HG03060 (cell line): ENCODE results near the gene YIF1B.

Source experiments
- ATAC-seq: cut with Tn5 transposase; IDR thresholded peaks from one replicate; pipeline ENCODE4 v1.9.1; 2021; ENCODE audit warnings: low read depth, moderate number of reproducible peaks; ENCODE audit not compliant: unreplicated experiment

YIF1B gene

GRCh38 chr19:38307076-38307475, 8.7 kb downstream of the YIF1B start:
- ATAC-seq, result no peak

- ATAC-seq, result no peak
These were observed 9.5 kb downstream of the YIF1B start for GRCh38 chr19:38306236-38306635.

GRCh38 chr19:38304866-38305429, 10.8 kb downstream of the YIF1B start:
- ATAC-seq, result no peak

GRCh38 chr19:38304352-38304865, 11.3 kb downstream of the YIF1B start:
- no peak for ATAC-seq

GRCh38 chr19:38303517-38304351, 12.0 kb downstream of the YIF1B start, which contains the start of gene C19orf33:
TSS of gene C19orf33 (plus strand) at chr19:38304251. CDS start at chr19:38304262, 11 bp downstream.
- no peak for ATAC-seq

- no peak for ATAC-seq
These were observed 16.7 kb downstream of the YIF1B start for GRCh38 chr19:38298821-38299680.

- ATAC-seq, result no peak
These were observed 21.7 kb downstream of the YIF1B start for GRCh38 chr19:38294090-38294489.

GRCh38 chr19:38293281-38293680, 22.5 kb downstream of the YIF1B start:
- ATAC-seq, result no peak

- ATAC-seq, result no peak
These were observed 23.9 kb downstream of the YIF1B start for GRCh38 chr19:38291855-38292254.

- ATAC-seq, result no peak
These were observed 25.1 kb downstream of the YIF1B start for GRCh38 chr19:38290631-38291147.

- ATAC-seq, result no peak
These were observed 25.8 kb downstream of the YIF1B start for GRCh38 chr19:38289955-38290354.

GRCh38 chr19:38288123-38288855, 27.5 kb downstream of the YIF1B start:
- no peak for ATAC-seq

GRCh38 chr19:38287604-38288003, 28.1 kb downstream of the YIF1B start:
- no peak for ATAC-seq

- ATAC-seq, result no peak
These were observed 30.2 kb downstream of the YIF1B start for GRCh38 chr19:38285567-38285966.

- ATAC-seq, result no peak
These were observed 31.3 kb downstream of the YIF1B start for GRCh38 chr19:38284422-38284821.

- no peak for ATAC-seq
These were observed 32.5 kb downstream of the YIF1B start for GRCh38 chr19:38283271-38283670.

GRCh38 chr19:38281811-38282566, 33.8 kb downstream of the YIF1B start:
- ATAC-seq, result no peak

GRCh38 chr19:38280030-38280921, 35.5 kb downstream of the YIF1B start:
- no peak for ATAC-seq
